HEK293 (cell line): ENCODE data around the gene POC5.
"Not testable (repeated sequence)": the region's sequence is repeated elsewhere in the genome, so short reads cannot be mapped to it uniquely, and the experiment has no call there.

ENCODE experiments used
- CTCF ChIA-PET: fragments of 350-600 bp; formaldehyde crosslinking; extraction: SDS; loops from one replicate; lab custom pipeline; 2021; ENCODE audit warnings: antibody characterized with exemption; lab: Yijun Ruan, JAX
- POLR2A ChIA-PET: fragments of 300-600 bp; formaldehyde crosslinking; extraction: SDS; loops from one replicate; lab custom pipeline; 2020; ENCODE audit warnings: antibody characterized with exemption, inconsistent platforms; lab: Yijun Ruan, JAX
- H3K27ac ChIP-seq: fragments of 200-500 bp; sonication (Bioruptor generic); 2 replicates; pipeline ENCODE4 v1.5.1; 2014; ENCODE audit warnings: low read depth, low read length, control low read depth, inconsistent platforms; ENCODE audit errors: extremely low read depth
- H3K36me3 ChIP-seq, 2 experiments: fragments of 200-500 bp in 1 of 2; sonication (Bioruptor generic) in 1 of 2; 1 replicate in 1 of 2; 2 replicates in 1 of 2; pipeline ENCODE4 v1.5.1; 2014 to 2017; ENCODE audit warnings: inconsistent platforms in 2 of 2, low read length in 2 of 2; ENCODE audit not compliant: control insufficient read depth in 2 of 2, insufficient read depth in 1 of 2
- H3K4me1 ChIP-seq: fragments of 200-500 bp; sonication (Bioruptor generic); 2 replicates; pipeline ENCODE4 v1.5.1; 2014; ENCODE audit warnings: mild to moderate bottlenecking, low read length, inconsistent platforms; ENCODE audit not compliant: control insufficient read depth, insufficient read depth
- H3K4me3 ChIP-seq: 2 replicates; pipeline ENCODE4 v1.5.1; 2011; ENCODE audit warnings: low read depth, mild to moderate bottlenecking, control low read depth, low read length, moderate library complexity
- H3K9me3 ChIP-seq: fragments of 200-500 bp; sonication (Bioruptor generic); 2 replicates; pipeline ENCODE4 v1.5.1; 2014; ENCODE audit warnings: low read depth, low read length, inconsistent platforms; ENCODE audit not compliant: control insufficient read depth, insufficient read depth
- EGR2 ChIP-seq: fragments of 450-650 bp; formaldehyde crosslinking; IDR thresholded peaks from 2 replicates; pipeline ENCODE4 v1.5.1; 2016; ENCODE audit warnings: low read depth, missing biosample characterization, missing genetic modification characterization
- FEZF1 ChIP-seq: fragments of 450-650 bp; formaldehyde crosslinking; IDR thresholded peaks from 2 replicates; pipeline ENCODE4 v1.5.1; 2016; ENCODE audit warnings: missing biosample characterization, missing genetic modification characterization
- KLF1 ChIP-seq: fragments of 450-650 bp; formaldehyde crosslinking; IDR thresholded peaks from 2 replicates; pipeline ENCODE4 v1.5.1; 2016; ENCODE audit warnings: missing biosample characterization, missing genetic modification characterization
- KLF16 ChIP-seq: fragments of 450-650 bp; formaldehyde crosslinking; IDR thresholded peaks from 2 replicates; pipeline ENCODE4 v1.5.1; 2017; ENCODE audit warnings: missing biosample characterization, missing genetic modification characterization
- MYNN ChIP-seq: fragments of 450-650 bp; formaldehyde crosslinking; IDR thresholded peaks from 2 replicates; pipeline ENCODE4 v1.5.1; 2016; ENCODE audit warnings: missing biosample characterization, missing genetic modification characterization, borderline replicate concordance
- OSR2 ChIP-seq: fragments of 450-650 bp; formaldehyde crosslinking; IDR thresholded peaks from 2 replicates; pipeline ENCODE4 v1.5.1; 2016; ENCODE audit warnings: missing biosample characterization, missing genetic modification characterization
- PRDM1 ChIP-seq: fragments of 450-650 bp; formaldehyde crosslinking; IDR thresholded peaks from 2 replicates; pipeline ENCODE4; 2016; ENCODE audit warnings: missing biosample characterization, missing genetic modification characterization
- SP2 ChIP-seq: fragments of 450-650 bp; formaldehyde crosslinking; IDR thresholded peaks from 2 replicates; pipeline ENCODE4 v1.5.1; 2016; ENCODE audit warnings: missing biosample characterization, missing genetic modification characterization
- WT1 ChIP-seq: fragments of 450-650 bp; formaldehyde crosslinking; IDR thresholded peaks from 2 replicates; pipeline ENCODE4 v1.5.1; 2016; ENCODE audit warnings: missing biosample characterization, missing genetic modification characterization
- YY1 ChIP-seq: fragments of 450-650 bp; formaldehyde crosslinking; IDR thresholded peaks from 2 replicates; pipeline ENCODE4 v1.5.1; 2018; ENCODE audit warnings: missing biosample characterization, missing genetic modification characterization
- ZBTB17 ChIP-seq: fragments of 450-650 bp; formaldehyde crosslinking; IDR thresholded peaks from 2 replicates; pipeline ENCODE4 v1.5.1; 2016; ENCODE audit warnings: missing biosample characterization, missing genetic modification characterization
- ZBTB48 ChIP-seq: fragments of 450-650 bp; formaldehyde crosslinking; IDR thresholded peaks from 2 replicates; pipeline ENCODE4 v1.5.1; 2016; ENCODE audit warnings: missing biosample characterization, missing genetic modification characterization
- ZFP37 ChIP-seq: fragments of 450-650 bp; formaldehyde crosslinking; IDR thresholded peaks from 2 replicates; pipeline ENCODE4 v1.5.1; 2016; ENCODE audit warnings: missing biosample characterization, missing genetic modification characterization
- ZFP69B ChIP-seq: fragments of 450-650 bp; formaldehyde crosslinking; IDR thresholded peaks from 2 replicates; pipeline ENCODE4 v1.5.1; 2016; ENCODE audit warnings: missing biosample characterization, missing genetic modification characterization
- ZNF2 ChIP-seq: fragments of 450-650 bp; formaldehyde crosslinking; IDR thresholded peaks from 2 replicates; pipeline ENCODE4 v1.5.1; 2016; ENCODE audit warnings: missing biosample characterization, missing genetic modification characterization
- ZNF335 ChIP-seq: fragments of 450-650 bp; formaldehyde crosslinking; conservative IDR thresholded peaks from 2 replicates; pipeline ENCODE4 v1.5.1; 2016; ENCODE audit warnings: missing biosample characterization, missing genetic modification characterization
- ZNF341 ChIP-seq: fragments of 450-650 bp; formaldehyde crosslinking; IDR thresholded peaks from 2 replicates; pipeline ENCODE4; 2016; ENCODE audit warnings: low read depth, missing biosample characterization, missing genetic modification characterization
- ZNF394 ChIP-seq: fragments of 450-650 bp; formaldehyde crosslinking; IDR thresholded peaks from 2 replicates; pipeline ENCODE4 v1.5.1; 2016; ENCODE audit warnings: missing biosample characterization, missing genetic modification characterization, mild to moderate bottlenecking, moderate library complexity, borderline replicate concordance
- ZNF426 ChIP-seq: fragments of 450-650 bp; formaldehyde crosslinking; IDR thresholded peaks from 2 replicates; pipeline ENCODE4 v1.5.1; 2017; ENCODE audit warnings: missing biosample characterization, missing genetic modification characterization, mild to moderate bottlenecking, inconsistent platforms, moderate library complexity
- ZNF549 ChIP-seq: fragments of 450-650 bp; IDR thresholded peaks from 2 replicates; pipeline ENCODE4 v1.5.1; 2018; ENCODE audit warnings: missing biosample characterization, missing genetic modification characterization, mild to moderate bottlenecking, inconsistent platforms, moderate library complexity
- ZNF561 ChIP-seq: fragments of 450-650 bp; IDR thresholded peaks from 2 replicates; pipeline ENCODE4 v1.5.1; 2018; ENCODE audit warnings: missing biosample characterization, missing genetic modification characterization, borderline replicate concordance
- ZNF629 ChIP-seq: fragments of 450-650 bp; formaldehyde crosslinking; IDR thresholded peaks from 2 replicates; pipeline ENCODE4 v1.5.1; 2017; ENCODE audit warnings: missing biosample characterization, missing genetic modification characterization
- ZNF701 ChIP-seq: fragments of 450-650 bp; formaldehyde crosslinking; IDR thresholded peaks from 2 replicates; pipeline ENCODE4 v1.5.1; 2016; ENCODE audit warnings: missing biosample characterization, missing genetic modification characterization
- ZNF830 ChIP-seq: fragments of 450-650 bp; IDR thresholded peaks from 2 replicates; pipeline ENCODE4 v1.5.0; 2018; ENCODE audit warnings: missing biosample characterization, missing genetic modification characterization, low read depth, mild to moderate bottlenecking, moderate library complexity
- ZSCAN30 ChIP-seq: fragments of 450-650 bp; IDR thresholded peaks from 2 replicates; pipeline ENCODE4 v1.5.1; 2018; ENCODE audit warnings: missing biosample characterization, mild to moderate bottlenecking, missing genetic modification characterization, moderate library complexity
- TF ChIP-seq, protein P1 (sequence below): fragments of 450-650 bp; formaldehyde crosslinking; IDR thresholded peaks from 2 replicates; pipeline ENCODE4 v1.5.1; 2016; ENCODE audit warnings: missing biosample characterization, missing genetic modification characterization
- TF ChIP-seq, protein P2 (sequence below): fragments of 450-650 bp; formaldehyde crosslinking; IDR thresholded peaks from 2 replicates; pipeline ENCODE4 v1.5.1; 2016; ENCODE audit warnings: missing biosample characterization, missing genetic modification characterization
- TF ChIP-seq, protein P3 (sequence below): fragments of 450-650 bp; formaldehyde crosslinking; IDR thresholded peaks from 2 replicates; pipeline ENCODE4 v1.5.1; 2016; ENCODE audit warnings: missing biosample characterization, missing genetic modification characterization

Gene POC5

DNA sequence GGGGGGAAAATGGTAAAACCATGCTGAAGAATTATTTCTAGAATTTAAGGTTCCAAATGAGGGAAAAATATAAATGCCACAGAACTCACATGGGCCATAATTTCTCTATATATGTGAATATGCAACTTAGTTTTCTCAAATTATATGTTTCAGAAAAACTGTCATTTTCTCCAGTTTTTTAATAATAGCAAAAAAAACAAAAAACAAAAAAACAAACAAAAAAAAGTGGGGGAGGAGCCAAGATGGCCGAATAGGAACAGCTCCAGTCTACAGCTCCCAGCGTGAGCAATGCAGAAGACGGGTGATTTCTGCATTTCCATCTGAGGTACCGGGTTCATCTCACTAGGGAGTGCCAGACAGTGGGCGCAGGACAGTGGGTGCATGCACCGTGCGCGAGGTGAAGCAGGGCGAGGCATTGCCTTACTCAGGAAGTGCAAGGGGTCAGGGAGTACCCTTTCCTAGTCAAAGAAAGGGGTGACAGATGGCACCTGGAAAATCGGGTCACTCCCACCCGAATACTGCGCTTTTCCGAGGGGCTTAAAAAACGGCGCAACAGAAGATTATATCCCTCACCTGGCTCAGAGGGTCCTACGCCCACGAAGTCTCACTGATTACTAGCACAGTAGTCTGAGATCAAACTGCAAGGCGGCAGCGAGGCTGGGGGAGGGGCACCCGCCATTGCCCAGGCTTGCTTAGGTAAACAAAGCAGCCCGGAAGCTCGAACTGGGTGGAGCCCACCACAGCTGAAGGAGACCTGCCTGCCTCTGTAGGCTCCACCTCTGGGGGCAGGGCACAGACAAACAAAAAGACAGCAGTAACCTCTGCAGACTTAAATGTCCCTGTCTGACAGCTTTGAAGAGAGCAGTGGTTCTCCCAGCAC lies 21.5 kb downstream of the POC5 start:
- H3K36me3 ChIP-seq = peaks cover 11 to 23% of the 10 kb centered on the region in 2 experiments
- TF ChIP-seq ZBTB48 = peak; percentile 56; the same call in 1 of the 2 replicates
- peak; percentile 35; the same call in 1 of the 2 replicates for TF ChIP-seq FEZF1 (tag by site-specific recombination)
- 0 out of 2 replicates have a peak, but pooled peaks have one; percentile 33 for TF ChIP-seq ZBTB17 (tag by site-specific recombination)
- peak; percentile 17; the same call in 1 of the 2 replicates for TF ChIP-seq WT1 (tag by site-specific recombination)
- TF ChIP-seq SP2 (tag by site-specific recombination) = peak; percentile 22; the same call in 1 of the 2 replicates
- TF ChIP-seq ZSCAN30 (tag by site-specific recombination) = peak; percentile 66; the same call in 1 of the 2 replicates
- peak; percentile 32; the same call in 1 of the 2 replicates for TF ChIP-seq ZNF335 (tag by site-specific recombination)
- TF ChIP-seq ZNF561 = 0 out of 2 replicates have a peak, but pooled peaks have one; percentile 52
- peak; percentile 28; the same call in 1 of the 2 replicates for TF ChIP-seq YY1 (tag by site-specific recombination)
- TF ChIP-seq, protein P1, sequence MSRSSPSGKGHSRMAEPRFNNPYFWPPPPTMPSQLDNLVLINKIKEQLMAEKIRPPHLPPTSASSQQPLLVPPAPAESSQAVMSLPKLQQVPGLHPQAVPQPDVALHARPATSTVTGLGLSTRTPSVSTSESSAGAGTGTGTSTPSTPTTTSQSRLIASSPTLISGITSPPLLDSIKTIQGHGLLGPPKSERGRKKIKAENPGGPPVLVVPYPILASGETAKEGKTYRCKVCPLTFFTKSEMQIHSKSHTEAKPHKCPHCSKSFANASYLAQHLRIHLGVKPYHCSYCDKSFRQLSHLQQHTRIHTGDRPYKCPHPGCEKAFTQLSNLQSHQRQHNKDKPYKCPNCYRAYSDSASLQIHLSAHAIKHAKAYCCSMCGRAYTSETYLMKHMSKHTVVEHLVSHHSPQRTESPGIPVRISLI (tag by site-specific recombination) = peak; percentile 95
- TF ChIP-seq ZNF629 (tag by site-specific recombination) = 0 out of 2 replicates have a peak, but pooled peaks have one; percentile 10
- peak; percentile 78 for TF ChIP-seq ZFP69B (tag by site-specific recombination)
- TF ChIP-seq KLF1 (tag by site-specific recombination) = peak; percentile 56
- TF ChIP-seq OSR2 = peak; percentile 46; the same call in 1 of the 2 replicates
- TF ChIP-seq ZNF2 (tag by site-specific recombination) = 0 out of 2 replicates have a peak, but pooled peaks have one; percentile 26
- 0 out of 2 replicates have a peak, but pooled peaks have one; percentile 16 for TF ChIP-seq PRDM1
- TF ChIP-seq, protein P2, sequence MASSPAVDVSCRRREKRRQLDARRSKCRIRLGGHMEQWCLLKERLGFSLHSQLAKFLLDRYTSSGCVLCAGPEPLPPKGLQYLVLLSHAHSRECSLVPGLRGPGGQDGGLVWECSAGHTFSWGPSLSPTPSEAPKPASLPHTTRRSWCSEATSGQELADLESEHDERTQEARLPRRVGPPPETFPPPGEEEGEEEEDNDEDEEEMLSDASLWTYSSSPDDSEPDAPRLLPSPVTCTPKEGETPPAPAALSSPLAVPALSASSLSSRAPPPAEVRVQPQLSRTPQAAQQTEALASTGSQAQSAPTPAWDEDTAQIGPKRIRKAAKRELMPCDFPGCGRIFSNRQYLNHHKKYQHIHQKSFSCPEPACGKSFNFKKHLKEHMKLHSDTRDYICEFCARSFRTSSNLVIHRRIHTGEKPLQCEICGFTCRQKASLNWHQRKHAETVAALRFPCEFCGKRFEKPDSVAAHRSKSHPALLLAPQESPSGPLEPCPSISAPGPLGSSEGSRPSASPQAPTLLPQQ (tag by site-specific recombination) = peak; percentile 54; the same call in 1 of the 2 replicates
- peak; percentile 24; the same call in 1 of the 2 replicates for TF ChIP-seq EGR2
- TF ChIP-seq ZNF341 (tag by site-specific recombination) = peak; percentile 72
- H3K4me3 ChIP-seq, H3K27ac ChIP-seq, H3K9me3 ChIP-seq, H3K4me1 ChIP-seq, CTCF ChIA-PET, POLR2A ChIA-PET: not testable (repeated sequence)

DNA sequence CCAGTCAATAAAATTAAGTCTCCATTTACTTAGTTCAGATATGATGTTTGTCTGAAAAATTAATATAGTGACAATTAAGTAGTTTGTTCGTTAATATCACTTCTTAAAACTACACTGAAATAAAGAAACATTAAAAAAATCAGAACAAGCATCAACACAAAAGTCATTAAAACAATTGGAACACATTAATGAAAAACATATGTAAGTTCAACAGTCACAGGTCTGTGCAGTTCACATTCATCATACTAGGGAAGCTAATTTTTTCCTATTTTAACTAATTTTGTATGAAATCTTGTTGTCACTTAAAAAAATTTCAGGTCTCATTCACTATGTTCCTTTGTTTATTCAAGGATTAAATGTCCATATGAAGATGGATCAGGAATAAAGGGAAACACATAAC lies 22.5 kb downstream of the POC5 start:
- TF ChIP-seq MYNN (tag by site-specific recombination) (no peak), KLF16 (tag by site-specific recombination) (no peak), ZNF394 (tag by site-specific recombination) (no peak), ZNF426 (tag by site-specific recombination) (no peak), ZNF549 (tag by site-specific recombination) (no peak), ZNF830 (tag by site-specific recombination) (no peak), ZFP37 (tag by site-specific recombination) (no peak), ZNF701 (tag by site-specific recombination) (no peak)
- TF ChIP-seq, protein P3, sequence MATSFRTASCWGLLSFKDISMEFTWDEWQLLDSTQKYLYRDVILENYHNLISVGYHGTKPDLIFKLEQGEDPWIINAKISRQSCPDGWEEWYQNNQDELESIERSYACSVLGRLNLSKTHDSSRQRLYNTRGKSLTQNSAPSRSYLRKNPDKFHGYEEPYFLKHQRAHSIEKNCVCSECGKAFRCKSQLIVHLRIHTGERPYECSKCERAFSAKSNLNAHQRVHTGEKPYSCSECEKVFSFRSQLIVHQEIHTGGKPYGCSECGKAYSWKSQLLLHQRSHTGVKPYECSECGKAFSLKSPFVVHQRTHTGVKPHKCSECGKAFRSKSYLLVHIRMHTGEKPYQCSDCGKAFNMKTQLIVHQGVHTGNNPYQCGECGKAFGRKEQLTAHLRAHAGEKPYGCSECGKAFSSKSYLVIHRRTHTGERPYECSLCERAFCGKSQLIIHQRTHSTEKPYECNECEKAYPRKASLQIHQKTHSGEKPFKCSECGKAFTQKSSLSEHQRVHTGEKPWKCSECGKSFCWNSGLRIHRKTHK (tag by site-specific recombination) = no peak
- TF ChIP-seq, protein P1 (tag by site-specific recombination) = no peak
- ChIA-PET POLR2A (interaction anchor here (0.6 kb wide), 1 partner anchor 356 kb away, joined by 4 read pairs; no protein-coding TSS in a partner anchor), CTCF (no interaction called here)
- no peaks in the 10 kb centered on the region for H3K4me1 ChIP-seq
- no peak overlapping the region for H3K4me3 ChIP-seq
- H3K9me3 ChIP-seq = no peaks in the 10 kb centered on the region
- H3K36me3 ChIP-seq = peaks cover 21 to 31% of the 10 kb centered on the region in 2 experiments
- H3K27ac ChIP-seq = no peak overlapping the region
